Body of pancreas (tissue), 4 donors: Measurements from ENCODE around the gene INHA. TPM values are rescaled to one million over a fixed set of nuclear protein-coding genes. Genes with fewer than 3 reads are reported as not detected.

Source experiments
- ATAC-seq: fragments of 150-250 bp; one replicate; pipeline ENCODE4 v1.9.1; 2016
- DNase-seq, 4 donors: peaks; one replicate each; pipeline ENCODE4 v3.0.0-alpha.2; 2019
- H3K27ac ChIP-seq, 4 donors: fragments of 200-600 bp; sonication (generic); 1 replicate in 3 of 4; 2 replicates in 1 of 4; pipeline versions ENCODE4 v1.5.1 to v1.6.1; 2016 to 2019; ENCODE audit warnings: mild to moderate bottlenecking in 1 of 4, mixed read lengths in 1 of 4, moderate library complexity in 1 of 4
- H3K27me3 ChIP-seq, 2 donors: fragments of 200-600 bp; sonication (generic); one replicate each; pipeline ENCODE4 v1.6.0; 2016; ENCODE audit warnings: mild to moderate bottlenecking in 1 of 2
- H3K36me3 ChIP-seq, 2 donors: fragments of 200-600 bp; sonication (generic); replicated peaks in 1 of 2; 2 replicates each; pipeline ENCODE4 v1.5.1; 2016; ENCODE audit warnings: low read depth in 2 of 2; ENCODE audit not compliant: insufficient read depth in 1 of 2
- H3K4me1 ChIP-seq: fragments of 200-600 bp; sonication (generic); one replicate; pipeline ENCODE4 v1.6.0; 2016
- H3K4me3 ChIP-seq, 2 donors: fragments of 200-600 bp; sonication (generic); 1 replicate in 1 of 2; 2 replicates in 1 of 2; pipeline ENCODE4 v1.5.1; 2016 to 2019
- H3K9me3 ChIP-seq, 3 donors: fragments of 200-600 bp; sonication (generic); 1 replicate in 2 of 3; 2 replicates in 1 of 3; pipeline ENCODE4 v1.5.1; 2016
- CTCF ChIP-seq, 7 experiments: fragments of 450-650 bp in 4 of 7; fragments of 200-600 bp in 3 of 7; sonication (generic) in 3 of 7; IDR thresholded peaks; one replicate each; pipeline ENCODE4 v1.5.1; 2016 to 2019; ENCODE audit warnings: antibody characterized with exemption in 7 of 7
- POLR2A ChIP-seq, 3 donors: fragments of 450-650 bp; IDR thresholded peaks; one replicate each; pipeline ENCODE4 v1.6.1; 2016; ENCODE audit warnings: antibody characterized with exemption in 3 of 3, mild to moderate bottlenecking in 2 of 3
- whole genome bisulfite sequencing, 2 donors: methylation state at CpG; one replicate each; pipeline ENCODE4 v1.1.5; 2017; 5-methylcytosine and 5-hydroxymethylcytosine counted together
- intact Hi-C: fragments of 100-400 bp; cut with DNase I; formaldehyde crosslinking; loops from one replicate; pipeline ENCODE4 v1.15.1; 2023
- total RNA-seq, 2 donors: library from RNA; depleted of rRNA; stranded (reverse); fragments of >200 nt; gene quantifications; one replicate each; pipeline ENCODE4 v1.1.0, GENCODE V29; 2016

Gene INHA
- total RNA-seq, 2 donors from 2014 or later, result 0.66 to 1.6 TPM

GRCh38 chr2:219608399-219608964 is 36.4 kb downstream of the INHA start:
- TF ChIP-seq POLR2A (IDR thresholded peaks at IDR 0.05) (no peak), CTCF (IDR thresholded peaks at IDR 0.05) (no peak)
- ATAC-seq (no peak), DNase-seq (no peak)
- H3K27me3 ChIP-seq, result no peaks in the 10 kb centered on the region
- no peaks in the 10 kb centered on the region for H3K9me3 ChIP-seq
- intact Hi-C loops, result no loop called here
- H3K4me3 ChIP-seq, result no peak overlapping the region
- peaks cover 0 to 8% of the 10 kb centered on the region in 2 donors for H3K36me3 ChIP-seq
- H3K4me1 ChIP-seq, result no peaks in the 10 kb centered on the region
- WGBS, 2 donors, result 83 to 88% methylated on average over 6 to 15 of the region's 15 CpGs
- H3K27ac ChIP-seq, result no peak overlapping the region

- no peak for DNase-seq
- no peak overlapping the region for H3K27ac ChIP-seq
- H3K4me1 ChIP-seq, result no peaks in the 10 kb centered on the region
- H3K4me3 ChIP-seq, result no peak overlapping the region
- peaks cover 0 to 8% of the 10 kb centered on the region in 2 donors for H3K36me3 ChIP-seq
- no peaks in the 10 kb centered on the region for H3K27me3 ChIP-seq
- intact Hi-C loops, result no loop called here
- TF ChIP-seq POLR2A (IDR thresholded peaks at IDR 0.05) (no peak), CTCF (IDR thresholded peaks at IDR 0.05) (no peak)
- H3K9me3 ChIP-seq, result no peaks in the 10 kb centered on the region
- 88% methylated on average over 11 to 13 of the region's 13 CpGs for WGBS, 2 donors
- ATAC-seq, result no peak
Measured at GRCh38 chr2:219609149-219609750, 37.1 kb downstream of the INHA start.

- Histone ChIP-seq H3K9me3 (no peaks in the 10 kb centered on the region), H3K27me3 (no peaks in the 10 kb centered on the region), H3K27ac (no peak overlapping the region), H3K36me3 (peaks cover 0 to 9% of the 10 kb centered on the region in 2 donors), H3K4me3 (no peak overlapping the region), H3K4me1 (no peaks in the 10 kb centered on the region)
- no peak for DNase-seq
- WGBS, 2 donors, result 90 to 98% methylated on average over 7 to 9 of the region's 9 CpGs
- intact Hi-C loops, result no loop called here
- ATAC-seq, result no peak
- no peak for TF ChIP-seq POLR2A (IDR thresholded peaks at IDR 0.05)
- TF ChIP-seq CTCF (IDR thresholded peaks at IDR 0.05), result no peak
Measured at GRCh38 chr2:219611306-219611705, 39.2 kb downstream of the INHA start.

GRCh38 chr2:219611866-219612576 is 39.9 kb downstream of the INHA start:
- DNase-seq (no peak), ATAC-seq (no peak)
- Histone ChIP-seq H3K27ac (no peak overlapping the region), H3K9me3 (no peaks in the 10 kb centered on the region), H3K4me1 (no peaks in the 10 kb centered on the region), H3K27me3 (no peaks in the 10 kb centered on the region), H3K36me3 (peaks cover 0 to 6% of the 10 kb centered on the region in 2 donors), H3K4me3 (no peak overlapping the region)
- whole genome bisulfite sequencing, 2 donors, result 75 to 89% methylated on average over 7 to 12 of the region's 12 CpGs
- TF ChIP-seq CTCF (IDR thresholded peaks at IDR 0.05), result no peak
- intact Hi-C loops, result no loop called here
